DMS114 treated with DMSO at 0.1 percent for 48 hours (cell line): ENCODE results near the gene BEST2.

ENCODE experiments used
- DNase-seq: peaks from one replicate; lab custom pipeline; 2025; ENCODE audit not compliant: unreplicated experiment; lab: John Stamatoyannopoulos, UW

BEST2 gene

DNA sequence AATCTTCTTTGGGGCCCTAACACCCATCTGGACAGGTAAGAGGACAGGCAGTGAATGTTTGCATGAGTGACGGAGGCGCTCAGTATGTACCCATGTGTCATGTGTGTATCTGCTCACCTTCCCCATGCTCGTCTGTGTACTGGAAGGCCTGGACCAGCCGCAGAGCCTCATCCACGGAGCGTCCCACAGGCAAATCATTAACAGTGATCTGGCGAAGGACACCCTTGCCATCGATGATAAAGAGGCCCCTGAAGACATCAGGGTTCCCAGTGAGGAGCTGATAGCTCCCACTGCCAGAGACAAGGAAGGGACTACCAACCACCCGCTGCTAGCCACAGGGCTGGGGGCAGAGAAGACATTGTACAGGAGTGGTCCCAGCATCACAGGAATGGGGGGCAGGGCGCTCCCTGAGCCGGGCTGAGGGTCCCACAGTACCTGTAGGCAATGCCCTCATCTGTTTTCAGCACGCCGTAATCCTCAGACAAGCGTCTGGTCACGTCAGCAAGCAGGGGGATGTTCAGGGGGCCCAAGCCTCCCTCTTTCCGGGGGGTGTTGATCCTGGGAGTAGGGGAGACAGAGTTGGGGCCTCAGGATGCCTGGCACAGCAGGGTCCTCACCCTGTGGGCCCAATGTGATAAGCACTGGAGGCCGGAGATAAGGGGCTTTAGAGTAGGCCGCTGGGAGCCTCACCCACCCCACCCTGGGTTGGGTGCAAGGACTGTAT, 48.3 kb downstream of the BEST2 start:
- no peak for DNase-seq

DNA sequence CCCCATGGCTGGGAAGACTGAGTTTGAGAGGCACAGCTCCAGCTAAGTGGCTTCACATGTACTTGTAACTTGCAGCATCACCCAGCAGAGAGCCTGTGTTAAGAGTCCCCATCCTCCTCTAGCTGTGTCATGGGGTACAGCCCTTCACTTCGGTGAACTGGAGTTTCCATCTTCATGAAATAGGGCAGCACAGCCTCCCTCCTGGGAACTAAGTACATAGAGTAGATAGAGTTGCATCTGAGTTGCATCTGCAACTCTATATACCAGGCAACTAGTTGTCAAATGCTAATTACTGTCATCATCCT, 48.8 kb downstream of the BEST2 start:
- no peak for DNase-seq

DNA sequence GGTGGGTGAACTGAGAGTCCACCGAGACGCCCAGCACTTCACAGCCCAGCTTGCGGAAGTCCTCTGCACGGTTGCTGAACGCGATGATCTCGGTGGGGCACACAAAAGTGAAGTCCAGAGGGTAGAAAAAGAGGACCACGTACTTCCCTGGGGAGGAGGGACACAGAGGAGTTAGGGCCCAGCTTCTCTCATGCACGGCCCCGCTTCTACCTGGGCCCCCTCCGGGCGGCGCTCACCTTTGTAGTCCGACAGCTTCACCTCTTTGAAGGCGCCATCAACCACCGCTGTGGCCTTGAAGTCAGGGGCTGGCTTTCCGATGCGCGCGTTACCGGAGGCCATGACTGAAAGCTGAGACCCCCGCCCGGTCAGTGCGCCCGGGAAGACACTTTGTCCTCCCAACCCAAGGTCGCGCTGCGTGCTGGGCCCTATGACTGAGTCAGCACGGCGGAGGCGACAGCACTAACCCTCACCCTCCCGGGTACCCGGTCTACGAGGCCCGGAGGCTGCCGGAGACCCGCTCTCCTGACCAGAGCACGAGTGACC, 49.4 kb downstream of the BEST2 start:
- DNase-seq, result no peak

DNA sequence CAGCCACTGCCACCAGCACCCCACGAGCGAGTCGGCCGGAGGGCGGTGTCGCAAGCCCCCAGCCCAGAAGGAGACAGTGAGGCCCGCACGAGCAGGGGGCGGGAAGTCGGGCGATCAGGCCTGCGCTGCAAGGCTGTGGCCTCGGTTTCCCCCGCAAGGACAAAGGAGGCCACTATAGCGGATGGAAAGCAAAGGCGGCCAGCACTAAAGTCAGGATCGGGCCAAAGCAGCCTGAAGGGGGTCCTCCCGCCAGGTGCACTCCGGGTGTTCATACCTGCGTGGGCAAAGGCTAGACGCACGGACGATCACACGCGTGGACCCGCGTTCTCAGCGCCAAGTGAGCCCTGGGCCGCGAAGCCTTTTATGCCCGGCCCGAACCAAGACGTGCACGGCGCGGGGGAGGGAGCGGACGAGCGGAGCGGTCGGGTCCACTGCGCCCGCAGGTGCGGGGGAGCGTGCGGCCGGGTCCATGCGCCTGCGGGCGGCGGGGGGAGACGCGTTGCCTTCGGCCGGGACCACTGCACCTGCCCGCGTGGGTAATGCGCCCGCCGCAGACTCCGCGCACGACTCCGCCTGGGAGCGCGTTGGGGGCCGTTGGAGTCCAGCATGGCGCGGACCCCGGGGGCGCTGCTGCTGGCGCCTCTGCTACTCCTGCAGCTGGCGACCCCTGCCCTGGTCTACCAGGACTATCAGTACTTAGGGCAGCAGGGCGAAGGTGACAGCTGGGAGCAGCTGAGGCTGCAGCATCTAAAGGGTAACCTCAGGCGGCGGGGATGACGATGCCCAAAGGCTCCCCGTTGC, 50.1 kb downstream of the BEST2 start, which contains the start of the genes PRDX2 and THSD8:
PRDX2 (minus strand) TSS at position 335 of the 801 bp plus-strand sequence. CDS start 539 bp downstream, outside the sequence.
THSD8 (plus strand) TSS at position 604 of the 801 bp plus-strand sequence; CDS start at position 607, 3 bp downstream.
- no peak for DNase-seq

DNA sequence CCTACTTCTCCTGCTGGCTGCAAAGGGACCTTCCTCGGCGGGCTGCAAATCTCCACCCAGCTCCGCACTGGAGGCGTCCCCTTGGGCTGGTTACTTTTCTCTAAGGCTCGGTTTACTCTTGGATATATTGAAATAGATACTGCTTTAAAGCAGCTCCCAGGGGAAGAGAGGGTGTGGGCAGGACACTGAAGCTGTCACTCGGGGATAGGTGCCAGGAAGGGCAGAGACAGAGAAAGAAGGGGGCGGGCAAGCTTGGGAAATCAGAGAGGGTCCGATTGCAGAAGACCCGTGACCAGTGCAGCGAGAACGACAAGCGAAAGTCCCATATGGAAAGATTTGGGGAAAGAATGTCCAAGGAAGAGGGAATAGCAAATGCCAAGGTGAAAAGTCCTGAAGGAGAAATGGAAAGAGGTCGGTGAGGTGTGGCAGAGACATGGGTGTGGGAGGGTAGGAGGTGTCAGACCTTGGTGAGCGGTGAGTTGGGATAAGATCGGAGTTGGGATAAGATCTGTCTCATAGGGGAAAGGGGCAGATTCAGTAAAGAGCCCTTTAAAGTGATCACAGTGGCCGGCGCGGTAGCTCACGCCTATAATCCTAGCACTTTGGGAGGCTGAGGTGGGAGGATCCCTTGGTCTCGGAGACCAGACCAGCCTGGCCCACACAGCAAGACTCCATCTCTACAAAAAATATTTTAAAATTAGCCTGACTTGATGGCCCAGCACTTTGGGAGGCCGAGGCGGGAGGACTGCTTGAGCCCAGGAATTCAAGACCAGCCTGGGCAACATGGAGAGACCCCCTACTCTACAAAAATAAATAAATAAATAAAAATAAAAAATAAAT, 50.9 kb downstream of the BEST2 start:
- no peak for DNase-seq

DNA sequence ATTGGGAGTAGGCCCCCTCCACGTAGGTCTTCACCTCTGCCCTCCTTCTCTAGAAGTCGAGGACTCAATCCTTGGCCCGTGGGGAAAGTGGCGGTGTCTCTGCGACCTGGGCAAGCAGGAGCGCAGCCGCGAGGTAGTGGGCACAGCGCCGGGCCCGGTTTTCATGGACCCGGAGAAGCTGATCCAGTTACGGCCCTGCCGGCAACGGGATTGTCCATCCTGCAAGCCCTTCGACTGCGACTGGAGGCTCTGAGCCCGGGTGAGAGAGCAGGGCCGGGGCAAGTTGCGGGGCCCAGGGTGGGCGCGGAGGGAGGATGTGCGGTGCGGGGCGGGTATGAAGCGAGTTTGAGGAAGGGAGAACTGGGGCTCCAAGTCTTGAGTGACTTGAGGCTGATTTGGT, 52.5 kb downstream of the BEST2 start:
- no peak for DNase-seq

DNA sequence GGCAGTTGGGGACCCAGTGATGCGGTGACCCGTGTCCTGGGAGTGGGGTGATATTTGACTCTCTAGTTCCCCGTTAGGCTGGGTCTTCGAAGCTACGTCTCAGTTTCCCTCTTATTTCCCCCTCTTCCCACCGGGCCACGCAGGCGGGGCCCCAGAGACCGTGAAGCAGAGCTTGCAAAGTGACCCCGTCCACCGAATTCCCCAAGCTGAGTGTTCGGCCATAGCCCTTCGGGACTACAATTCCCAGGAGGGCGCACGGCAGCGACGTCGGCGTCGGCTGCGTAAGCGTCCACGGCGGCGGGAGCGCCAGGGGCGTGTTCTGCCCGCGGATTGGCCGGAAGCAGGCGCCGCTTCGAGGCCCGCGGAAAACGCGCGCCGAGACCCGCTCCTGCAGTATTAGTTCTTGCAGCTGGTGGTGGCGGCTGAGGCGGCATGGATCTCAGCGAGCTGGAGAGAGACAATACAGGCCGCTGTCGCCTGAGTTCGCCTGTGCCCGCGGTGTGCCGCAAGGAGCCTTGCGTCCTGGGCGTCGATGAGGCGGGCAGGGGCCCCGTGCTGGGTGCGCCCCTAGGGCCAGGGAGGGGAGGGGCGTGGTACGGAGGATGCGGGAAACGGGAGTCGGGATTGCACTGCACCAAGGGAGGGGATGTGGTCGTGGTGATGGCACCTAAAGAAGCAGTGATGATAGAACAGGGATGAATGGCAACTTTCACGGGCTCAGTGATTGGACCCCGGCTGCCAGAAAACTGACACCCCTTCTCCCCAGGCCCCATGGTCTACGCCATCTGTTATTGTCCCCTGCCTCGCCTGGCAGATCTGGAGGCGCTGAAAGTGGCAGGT, 54.9 kb downstream of the BEST2 start, which contains the start of gene RNASEH2A:
RNASEH2A (plus strand) TSS at position 343 of the 840 bp plus-strand sequence; CDS start at position 433, 90 bp downstream.
- peak; percentile 57 for DNase-seq
